Bronchial epithelial cell (primary cell): ENCODE data around the gene ASIC4. TPM values are rescaled to one million over a fixed set of nuclear protein-coding genes. Genes with fewer than 3 reads are reported as not detected.

ENCODE experiments used
- DNase-seq: peaks from one replicate; pipeline ENCODE4 v3.0.0-alpha.2; 2010; ENCODE audit warnings: low read depth
- FAIRE-seq: peaks from 2 replicates; lab custom pipeline; 2011; peaks lifted over from hg19 to GRCh38; lab: Jason Lieb, UNC
- H3K27me3 ChIP-seq: 2 replicates; pipeline ENCODE4 v1.5.1; 2011; ENCODE audit warnings: low read length; ENCODE audit not compliant: control insufficient read depth, insufficient read depth
- H3K36me3 ChIP-seq: 2 replicates; pipeline ENCODE4 v1.5.1; 2011; ENCODE audit warnings: low read length; ENCODE audit not compliant: control insufficient read depth, insufficient read depth
- H3K4me3 ChIP-seq: 2 replicates; pipeline ENCODE4 v1.5.1; 2011; ENCODE audit warnings: mild to moderate bottlenecking, low read depth, low read length, control low read depth
- total RNA-seq: library from RNA; depleted of rRNA; stranded (reverse); fragments of >200 nt; gene quantifications from 2 replicates; pipeline ENCODE4 v1.2.1, GENCODE V29; 2014
- TF ChIP-seq, protein P1 (sequence below): IDR thresholded peaks from 2 replicates; pipeline ENCODE4 v1.5.1; 2011; ENCODE audit warnings: mild to moderate bottlenecking, moderate library complexity, low read length, control low read depth, inconsistent platforms; ENCODE audit not compliant: insufficient read depth, severe bottlenecking

The ASIC4 gene
- total RNA-seq, 1 donor from 2014 or later: 0.53 TPM

DNA sequence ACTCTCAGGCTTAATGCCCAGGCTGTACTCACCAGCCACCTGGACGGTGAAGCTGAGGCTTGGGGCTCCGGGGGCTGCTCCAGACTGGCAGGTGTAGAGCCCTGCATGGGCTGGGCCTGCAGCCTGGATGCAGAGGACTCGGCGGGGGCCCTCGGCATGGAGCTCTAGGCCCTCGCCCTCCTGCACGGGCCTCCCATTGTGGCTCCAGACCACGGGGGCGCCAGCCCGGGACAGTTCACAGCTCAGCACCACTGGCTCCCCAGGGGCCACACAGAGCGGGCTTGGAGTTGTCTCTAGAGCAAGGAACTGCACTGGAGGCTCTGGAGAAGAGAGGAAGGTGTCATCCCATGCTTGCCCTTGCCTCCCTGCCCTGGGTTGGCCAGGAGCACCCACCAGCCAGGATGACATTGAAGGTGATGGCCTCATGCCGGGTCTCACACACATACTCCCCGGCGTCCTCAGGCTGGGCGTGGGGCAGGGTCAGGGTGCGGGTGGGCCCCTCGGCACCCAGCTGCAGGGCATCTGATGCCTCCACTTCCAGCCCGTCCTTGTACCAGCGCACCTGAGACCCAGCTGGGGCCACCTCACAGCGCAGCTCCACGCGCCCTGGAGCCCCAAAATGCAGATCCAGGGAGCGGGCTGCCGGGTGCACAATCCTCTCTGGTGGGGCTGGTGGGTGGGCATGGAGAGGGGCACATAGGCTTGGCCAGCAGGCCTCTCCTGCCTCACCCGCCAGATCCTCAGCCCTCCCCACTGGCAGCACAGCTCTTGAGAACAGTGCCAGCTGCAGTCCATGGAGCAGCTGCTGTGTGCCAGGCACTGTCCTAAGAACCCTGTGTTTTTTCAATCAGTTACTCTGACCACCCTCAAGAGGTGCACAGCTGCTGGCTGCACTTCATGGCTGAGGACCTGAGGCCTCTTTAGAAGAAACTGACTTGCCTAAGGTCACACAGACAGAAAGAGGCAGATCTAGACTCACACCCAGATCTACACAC is 43.8 kb downstream of the ASIC4 start:
- no peak overlapping the region for H3K4me3 ChIP-seq
- peak; percentile 28 for FAIRE-seq
- DNase-seq: no peak
- TF ChIP-seq, protein P1, sequence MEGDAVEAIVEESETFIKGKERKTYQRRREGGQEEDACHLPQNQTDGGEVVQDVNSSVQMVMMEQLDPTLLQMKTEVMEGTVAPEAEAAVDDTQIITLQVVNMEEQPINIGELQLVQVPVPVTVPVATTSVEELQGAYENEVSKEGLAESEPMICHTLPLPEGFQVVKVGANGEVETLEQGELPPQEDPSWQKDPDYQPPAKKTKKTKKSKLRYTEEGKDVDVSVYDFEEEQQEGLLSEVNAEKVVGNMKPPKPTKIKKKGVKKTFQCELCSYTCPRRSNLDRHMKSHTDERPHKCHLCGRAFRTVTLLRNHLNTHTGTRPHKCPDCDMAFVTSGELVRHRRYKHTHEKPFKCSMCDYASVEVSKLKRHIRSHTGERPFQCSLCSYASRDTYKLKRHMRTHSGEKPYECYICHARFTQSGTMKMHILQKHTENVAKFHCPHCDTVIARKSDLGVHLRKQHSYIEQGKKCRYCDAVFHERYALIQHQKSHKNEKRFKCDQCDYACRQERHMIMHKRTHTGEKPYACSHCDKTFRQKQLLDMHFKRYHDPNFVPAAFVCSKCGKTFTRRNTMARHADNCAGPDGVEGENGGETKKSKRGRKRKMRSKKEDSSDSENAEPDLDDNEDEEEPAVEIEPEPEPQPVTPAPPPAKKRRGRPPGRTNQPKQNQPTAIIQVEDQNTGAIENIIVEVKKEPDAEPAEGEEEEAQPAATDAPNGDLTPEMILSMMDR: no peak
- no peaks in the 10 kb centered on the region for H3K36me3 ChIP-seq
- peaks cover under 1% of the 10 kb centered on the region for H3K27me3 ChIP-seq

DNA sequence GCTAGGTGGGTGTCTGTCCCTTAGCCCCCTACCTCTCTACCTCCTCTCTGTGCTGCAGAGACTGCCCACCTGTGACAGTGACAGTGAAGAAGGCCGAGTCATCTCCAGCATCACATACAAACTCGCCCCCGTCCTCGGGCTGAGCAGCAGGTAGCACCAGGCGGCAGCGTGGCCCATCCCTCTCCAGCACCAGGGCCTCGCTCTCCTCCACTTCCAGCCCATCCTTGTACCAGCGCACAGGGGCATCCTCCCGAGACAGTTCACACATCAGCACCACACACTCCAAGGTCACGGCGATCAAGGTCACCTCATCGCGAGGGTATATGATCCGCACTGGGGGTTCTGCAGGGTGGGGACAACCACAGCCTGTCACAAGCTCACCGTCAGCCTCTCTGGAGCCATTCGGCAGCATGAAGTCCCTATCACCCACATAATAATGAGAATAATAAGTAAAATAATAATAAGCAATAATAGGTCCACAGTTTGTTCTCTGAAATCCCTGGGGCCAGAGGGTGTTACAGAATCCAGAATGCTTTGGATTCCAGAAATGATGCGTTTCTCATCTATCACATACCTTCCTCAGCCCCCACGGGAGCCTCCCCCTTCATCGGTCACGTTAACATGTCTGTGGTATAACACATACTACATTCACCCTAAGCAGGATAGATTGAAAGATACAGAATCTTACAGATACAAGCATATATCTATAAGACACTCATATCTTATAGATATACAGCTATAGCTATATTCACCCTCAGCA is 45.1 kb downstream of the ASIC4 start:
- Histone ChIP-seq H3K36me3 (no peaks in the 10 kb centered on the region), H3K27me3 (no peaks in the 10 kb centered on the region), H3K4me3 (no peak overlapping the region)
- DNase-seq: no peak
- TF ChIP-seq, protein P1: no peak
- FAIRE-seq: no peak

DNA sequence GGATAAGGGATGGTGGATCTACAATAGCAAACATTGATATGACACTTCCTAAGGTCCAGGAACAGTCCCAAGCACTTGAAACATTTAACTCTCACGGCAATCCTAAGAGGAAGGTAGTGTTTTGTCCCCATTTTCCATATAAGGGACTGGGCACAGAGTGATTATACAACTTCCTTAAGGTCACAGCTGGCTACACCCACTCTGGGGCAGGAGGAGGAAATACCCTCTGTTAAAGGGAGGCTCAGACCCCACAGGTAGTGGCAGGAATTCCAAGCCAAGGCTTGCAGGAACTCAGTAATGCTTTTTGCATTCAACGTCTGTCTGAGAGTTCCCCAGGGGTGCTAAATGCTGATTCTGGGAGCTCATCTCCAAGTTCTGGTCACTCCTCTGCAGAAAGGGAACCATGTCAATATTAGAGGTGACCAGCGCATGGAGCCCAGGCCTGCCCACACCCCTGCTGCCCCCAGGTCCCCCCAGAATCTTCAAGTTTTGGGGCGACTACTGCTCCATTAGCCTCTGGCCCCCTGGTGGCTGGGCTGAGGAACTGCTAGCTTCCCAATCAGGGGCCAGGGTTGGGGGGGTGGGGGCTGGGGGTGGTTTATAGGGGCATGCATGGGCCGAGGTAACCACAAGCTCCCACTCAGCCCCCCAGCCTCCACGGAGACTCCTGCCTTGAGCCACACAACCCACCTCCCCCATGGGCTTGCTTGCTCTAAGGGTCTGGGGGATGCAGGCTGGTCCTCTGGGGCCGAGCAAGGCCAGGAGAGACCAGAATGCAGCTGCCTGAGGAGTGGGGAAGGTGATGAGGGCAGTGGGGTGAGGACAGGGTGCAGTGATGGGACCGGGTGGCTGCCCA is 46.0 kb downstream of the ASIC4 start:
- DNase-seq (no peak), FAIRE-seq (no peak)
- Histone ChIP-seq H3K27me3 (no peaks in the 10 kb centered on the region), H3K4me3 (no peak overlapping the region), H3K36me3 (no peaks in the 10 kb centered on the region)
- TF ChIP-seq, protein P1: peak; percentile 65

DNA sequence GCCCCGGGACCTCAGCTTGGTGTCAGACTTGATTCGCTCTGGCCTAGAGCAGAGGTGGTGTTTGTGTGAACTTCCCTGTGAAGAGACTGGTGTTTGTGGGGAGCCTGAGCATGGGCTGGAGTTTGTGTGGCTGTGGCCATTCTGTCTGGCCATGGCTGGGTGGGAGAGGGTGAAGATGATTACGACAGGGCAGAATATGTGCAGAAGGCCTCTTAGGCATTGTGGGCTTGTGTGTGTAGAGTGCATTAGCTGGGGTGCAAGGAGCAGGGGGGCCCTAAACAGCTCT is 46.6 kb downstream of the ASIC4 start:
- DNase-seq (no peak), FAIRE-seq (no peak)
- no peaks in the 10 kb centered on the region for H3K27me3 ChIP-seq
- no peak overlapping the region for H3K4me3 ChIP-seq
- TF ChIP-seq, protein P1: no peak
- H3K36me3 ChIP-seq: no peaks in the 10 kb centered on the region

DNA sequence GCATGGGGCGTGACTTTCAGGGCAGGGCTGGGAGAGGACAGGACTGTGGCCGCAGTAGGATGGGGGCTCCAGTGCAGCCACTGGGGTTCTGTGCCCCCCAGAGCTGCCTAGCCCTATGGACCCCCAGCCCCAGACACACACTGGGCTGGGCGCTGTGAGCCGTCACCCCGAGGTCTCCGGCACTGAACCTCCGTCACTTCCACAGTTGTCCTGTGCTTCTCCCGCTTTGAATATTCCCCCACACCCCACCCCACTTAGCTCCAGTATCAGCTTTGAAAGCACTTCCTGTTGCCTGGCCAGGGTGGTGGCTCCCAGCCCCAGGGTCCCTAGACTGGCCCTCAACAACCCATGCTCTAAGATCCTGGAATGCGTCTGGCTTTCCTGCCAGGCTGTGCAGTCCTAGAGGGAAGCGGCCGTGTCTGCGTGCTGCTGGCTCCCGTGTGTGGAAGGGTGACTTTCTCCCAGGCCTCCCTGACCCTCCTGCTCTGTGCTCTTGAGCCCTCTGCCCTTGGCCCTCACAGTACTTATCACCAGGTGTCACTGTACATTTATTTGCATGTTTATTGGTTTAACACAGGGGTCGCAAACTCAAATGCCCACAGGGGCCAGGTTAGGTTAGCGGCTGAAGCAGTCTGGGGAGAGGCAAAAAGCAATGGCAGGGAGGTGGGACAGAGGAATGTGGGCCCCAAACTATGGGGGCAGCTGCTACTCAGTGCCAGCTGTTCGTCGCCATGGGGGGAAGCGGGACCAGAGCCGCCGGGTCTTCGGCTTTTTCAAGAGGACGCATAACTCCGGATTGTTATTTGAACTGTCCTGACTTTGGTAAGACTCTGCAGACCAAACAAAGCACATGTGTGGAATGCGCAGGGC is 47.1 kb downstream of the ASIC4 start:
- TF ChIP-seq, protein P1: no peak
- FAIRE-seq: no peak
- H3K27me3 ChIP-seq: no peaks in the 10 kb centered on the region
- H3K36me3 ChIP-seq: no peaks in the 10 kb centered on the region
- H3K4me3 ChIP-seq: no peak overlapping the region
- no peak for DNase-seq
